HG03520 (cell line): Measurements from ENCODE around the gene ZNF580.

Experiments used
- ATAC-seq: cut with Tn5 transposase; IDR thresholded peaks from one replicate; pipeline ENCODE4 v1.9.1; 2021; ENCODE audit warnings: mild to moderate bottlenecking, moderate library complexity; ENCODE audit not compliant: unreplicated experiment

Gene ZNF580

GRCh38 chr19:55622242-55622969 is 18.4 kb upstream of the ZNF580 start:
- no peak for ATAC-seq

DNA sequence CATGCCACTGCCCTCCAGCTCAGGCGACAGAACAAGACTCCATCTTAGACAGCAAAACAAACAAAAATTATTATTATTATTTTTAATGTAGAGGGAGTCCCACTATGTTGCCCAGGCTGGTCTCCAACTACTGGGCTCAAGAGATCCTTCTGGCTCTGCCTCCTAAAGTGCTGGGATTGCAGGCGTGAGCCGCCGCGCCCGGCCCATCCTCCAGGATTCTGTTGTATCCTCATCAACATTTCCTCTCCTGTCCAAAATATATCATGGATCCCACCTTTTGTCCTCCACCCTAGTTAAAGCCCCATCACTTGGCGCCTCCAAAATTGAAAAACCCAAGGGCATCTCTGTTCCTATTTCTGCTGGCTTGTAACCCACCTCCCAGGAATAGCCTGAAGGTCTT is 17.7 kb upstream of the ZNF580 start:
- no peak for ATAC-seq

DNA sequence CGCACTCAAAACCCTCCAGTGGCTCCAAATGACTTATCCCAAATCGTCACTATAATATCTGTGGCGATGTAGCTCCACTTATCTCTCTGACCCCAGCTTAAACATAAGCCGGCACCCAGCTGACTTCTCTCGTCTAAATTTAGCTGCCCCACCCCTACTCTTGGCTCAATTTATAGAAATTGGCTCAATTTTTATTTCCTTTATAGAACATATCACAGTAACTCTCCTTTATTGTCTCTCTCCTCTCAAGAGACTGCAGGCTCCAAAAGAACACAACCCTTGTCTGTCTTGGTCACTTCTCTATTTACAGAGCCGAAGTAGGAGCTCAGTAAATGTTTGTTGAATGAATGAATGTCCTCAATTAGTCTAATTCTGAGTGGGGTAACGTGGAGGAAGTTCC is 17.2 kb upstream of the ZNF580 start:
- ATAC-seq = no peak

- ATAC-seq = peak; percentile 54
Measured at GRCh38 chr19:55624109-55625003, 16.4 kb upstream of the ZNF580 start, which contains the start of gene ZNF784. Gene ZNF784 (minus strand): TSS chr19:55624566. CDS start chr19:55624561, 5 bp downstream.

DNA sequence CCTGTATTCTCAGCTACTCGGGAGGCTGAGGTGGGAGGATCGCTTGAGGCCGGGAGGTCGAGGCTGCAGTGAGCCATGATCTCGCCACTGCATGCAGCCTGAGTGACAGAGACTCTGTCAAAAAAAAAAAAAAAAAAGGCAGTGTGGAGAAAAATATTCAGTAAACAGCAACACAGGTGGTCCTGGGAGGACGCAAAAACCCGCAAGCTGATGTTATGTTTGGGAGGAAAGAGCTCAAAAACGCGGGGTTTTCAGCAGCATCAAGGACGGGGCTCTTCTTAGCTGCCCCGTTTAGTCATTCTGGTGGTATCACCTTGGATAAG is 15.8 kb upstream of the ZNF580 start:
- no peak for ATAC-seq

DNA sequence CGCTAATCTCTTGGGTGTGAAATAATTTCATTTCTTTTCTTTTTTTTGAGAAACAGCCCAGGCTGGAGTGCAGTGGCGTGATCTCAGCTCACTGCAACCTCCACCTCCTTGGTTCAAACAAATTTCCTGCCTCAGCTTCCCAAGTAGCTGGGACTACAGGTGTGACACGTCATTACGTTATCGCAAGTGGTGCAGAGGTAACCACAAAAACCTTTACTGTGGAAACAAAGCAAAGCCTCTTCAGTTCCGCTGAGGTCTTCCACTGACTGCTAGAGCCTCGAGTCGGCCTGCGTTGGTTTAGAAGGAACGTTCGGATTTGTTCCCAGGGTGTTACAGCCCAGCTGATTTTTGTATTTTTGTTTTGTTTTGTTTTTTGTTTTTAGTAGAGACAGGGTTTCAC is 14.5 kb upstream of the ZNF580 start:
- no peak for ATAC-seq

GRCh38 chr19:55632463-55632834 is 8.4 kb upstream of the ZNF580 start:
- ATAC-seq = peak; percentile 47

GRCh38 chr19:55633861-55634260 is 6.9 kb upstream of the ZNF580 start:
- no peak for ATAC-seq

DNA sequence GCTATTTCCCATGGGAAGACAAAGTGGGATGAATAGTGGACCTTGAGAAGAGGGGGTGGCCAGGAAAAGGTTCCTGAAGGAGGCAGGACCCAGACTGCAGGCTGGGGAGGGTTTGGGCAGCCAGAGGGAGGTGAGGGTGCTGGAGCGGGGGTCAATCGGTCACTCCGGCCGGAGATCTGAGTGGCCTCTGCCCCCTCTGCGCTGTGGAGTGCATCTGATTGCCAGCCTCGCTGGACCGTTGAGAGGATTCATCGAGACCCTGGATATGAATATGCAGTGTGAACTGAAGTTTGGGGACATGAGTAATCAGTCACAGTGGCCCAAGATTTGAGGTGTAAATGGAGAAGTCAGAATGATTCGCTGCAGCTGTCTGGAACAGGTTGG is 5.5 kb upstream of the ZNF580 start:
- ATAC-seq = no peak

DNA sequence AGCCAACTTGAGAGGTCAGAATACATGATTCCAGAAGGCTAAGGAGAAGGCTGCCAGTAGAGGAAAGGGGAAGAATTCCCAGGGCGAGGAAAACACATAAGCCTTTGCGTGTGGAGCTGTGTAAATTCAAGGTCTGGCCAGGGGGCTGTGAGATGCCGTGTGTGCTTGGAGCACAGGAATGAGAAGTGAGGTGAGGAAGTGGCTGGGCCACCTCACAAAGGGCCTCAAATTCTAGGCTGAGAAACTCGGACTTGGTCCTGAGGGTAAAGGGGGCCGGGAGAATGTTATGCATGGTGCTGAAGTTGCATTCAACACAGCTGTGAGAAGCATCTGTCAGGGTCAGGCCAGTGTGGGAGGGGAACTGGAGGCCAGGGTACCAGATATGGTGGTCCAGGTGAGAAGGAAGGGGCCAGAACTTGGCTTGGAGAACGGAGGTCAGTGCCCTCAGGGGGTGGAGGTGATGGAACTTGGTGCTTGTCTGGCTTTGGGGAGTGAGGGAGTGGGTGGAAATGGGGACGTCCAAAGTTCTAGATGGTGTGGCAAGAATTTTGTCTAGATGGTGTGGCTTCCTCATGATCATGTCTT is 4.9 kb upstream of the ZNF580 start:
- ATAC-seq = no peak

DNA sequence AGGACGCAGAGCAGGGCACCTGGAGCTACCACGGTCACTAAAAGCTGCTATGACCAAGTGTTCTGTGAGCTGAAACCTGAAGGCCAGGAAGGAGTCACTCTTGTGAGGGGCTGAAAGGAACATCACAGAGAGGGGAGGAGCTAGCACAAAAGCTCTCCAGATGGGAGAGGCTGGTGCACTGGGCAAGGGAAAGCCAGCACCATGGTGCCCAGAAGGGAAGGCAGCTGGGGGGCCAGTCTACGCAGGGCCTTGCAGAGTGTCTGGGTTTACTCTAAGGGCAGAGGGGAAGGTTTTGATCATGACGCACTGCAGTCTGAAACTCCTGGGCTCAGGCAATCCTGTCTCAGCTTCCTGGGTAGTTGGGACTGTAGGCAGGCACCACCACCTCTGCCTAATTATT is 4.1 kb upstream of the ZNF580 start:
- no peak for ATAC-seq

DNA sequence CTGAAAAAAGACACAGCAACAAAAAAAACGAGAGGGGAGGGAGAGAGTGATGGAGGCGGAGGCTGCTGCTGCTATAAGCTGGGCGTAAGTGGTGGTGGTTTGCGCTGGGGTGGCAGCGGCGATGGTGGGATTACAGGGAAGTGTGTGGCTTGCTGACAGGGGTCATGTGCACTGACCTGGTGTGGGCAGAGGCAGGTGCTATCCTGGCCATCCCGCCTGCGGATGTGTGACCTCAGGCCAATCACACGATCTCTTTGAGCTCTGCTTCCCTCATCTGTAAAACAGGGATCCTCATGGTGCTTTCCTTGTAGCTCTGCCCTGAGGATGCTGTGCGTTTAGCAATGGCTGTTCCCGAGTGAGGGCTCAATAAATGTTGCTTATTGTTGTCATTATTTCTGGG is 3.3 kb upstream of the ZNF580 start:
- no peak for ATAC-seq

- ATAC-seq = no peak
Measured at GRCh38 chr19:55638864-55639359, 1.9 kb upstream of the ZNF580 start.

DNA sequence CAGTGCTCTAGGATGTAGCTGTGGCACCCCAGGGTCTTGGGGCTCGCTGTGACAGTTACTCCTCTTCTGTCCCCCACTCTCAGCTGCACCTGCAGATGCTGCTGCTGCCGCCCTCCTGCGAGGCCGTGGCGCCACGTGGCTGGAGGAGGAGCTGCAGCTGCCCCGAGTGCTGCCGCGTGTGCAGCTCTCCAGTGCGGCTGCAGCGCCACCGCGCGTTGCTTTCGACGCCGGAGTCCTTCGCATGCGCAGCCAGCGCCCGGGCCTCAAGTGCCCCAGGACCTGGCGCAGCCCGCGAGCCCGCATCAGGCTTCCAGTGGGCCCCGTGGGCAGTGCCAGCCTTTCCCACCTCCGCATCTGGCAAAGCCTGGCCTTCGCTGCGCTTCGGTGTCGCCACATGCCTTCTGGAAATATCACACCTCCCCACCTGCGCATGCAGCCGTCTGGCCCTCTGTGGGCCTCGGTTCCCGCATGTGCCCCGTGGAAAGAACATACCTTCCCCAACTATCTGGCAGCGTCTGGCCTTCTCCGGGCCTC is 692 bp upstream of the ZNF580 start:
- ATAC-seq = no peak

DNA sequence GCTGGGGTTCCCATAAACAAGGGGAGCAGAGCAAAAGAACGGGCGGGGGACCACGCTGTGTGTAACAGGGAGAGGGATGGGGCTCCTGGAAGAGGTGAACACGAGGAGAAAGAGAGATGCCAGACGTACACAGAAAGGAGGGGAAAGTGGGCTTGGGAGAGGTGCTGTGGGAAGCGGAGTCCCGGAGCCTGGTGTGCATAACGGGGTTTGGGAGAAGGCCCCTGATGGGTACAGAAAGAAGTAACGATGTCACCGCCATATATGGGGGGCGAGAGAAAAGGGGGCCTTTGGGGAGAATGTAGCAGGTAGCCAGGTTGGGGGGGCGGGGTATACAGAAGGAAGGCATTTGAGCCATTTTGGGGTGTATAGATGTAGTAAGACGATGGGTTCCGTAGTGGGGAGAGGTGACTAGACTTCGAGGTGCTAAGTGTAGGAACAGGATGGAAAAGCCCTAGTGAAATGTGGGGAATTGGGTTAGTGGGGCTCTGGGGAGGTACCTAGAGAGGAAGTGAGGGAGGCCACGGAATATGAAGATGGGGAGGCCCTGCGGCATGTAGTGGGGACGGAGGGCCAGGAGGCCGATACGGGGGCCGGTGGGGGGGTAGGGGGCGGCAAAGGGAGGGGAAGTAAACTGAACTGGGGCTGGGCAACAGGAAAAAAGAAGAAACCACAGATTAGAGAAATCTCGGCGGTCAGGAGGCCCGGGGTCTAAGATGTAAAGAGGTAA is 787 bp downstream of the ZNF580 start:
- no peak for ATAC-seq

GRCh38 chr19:55642153-55643002 is 1.6 kb downstream of the ZNF580 start:
- no peak for ATAC-seq

DNA sequence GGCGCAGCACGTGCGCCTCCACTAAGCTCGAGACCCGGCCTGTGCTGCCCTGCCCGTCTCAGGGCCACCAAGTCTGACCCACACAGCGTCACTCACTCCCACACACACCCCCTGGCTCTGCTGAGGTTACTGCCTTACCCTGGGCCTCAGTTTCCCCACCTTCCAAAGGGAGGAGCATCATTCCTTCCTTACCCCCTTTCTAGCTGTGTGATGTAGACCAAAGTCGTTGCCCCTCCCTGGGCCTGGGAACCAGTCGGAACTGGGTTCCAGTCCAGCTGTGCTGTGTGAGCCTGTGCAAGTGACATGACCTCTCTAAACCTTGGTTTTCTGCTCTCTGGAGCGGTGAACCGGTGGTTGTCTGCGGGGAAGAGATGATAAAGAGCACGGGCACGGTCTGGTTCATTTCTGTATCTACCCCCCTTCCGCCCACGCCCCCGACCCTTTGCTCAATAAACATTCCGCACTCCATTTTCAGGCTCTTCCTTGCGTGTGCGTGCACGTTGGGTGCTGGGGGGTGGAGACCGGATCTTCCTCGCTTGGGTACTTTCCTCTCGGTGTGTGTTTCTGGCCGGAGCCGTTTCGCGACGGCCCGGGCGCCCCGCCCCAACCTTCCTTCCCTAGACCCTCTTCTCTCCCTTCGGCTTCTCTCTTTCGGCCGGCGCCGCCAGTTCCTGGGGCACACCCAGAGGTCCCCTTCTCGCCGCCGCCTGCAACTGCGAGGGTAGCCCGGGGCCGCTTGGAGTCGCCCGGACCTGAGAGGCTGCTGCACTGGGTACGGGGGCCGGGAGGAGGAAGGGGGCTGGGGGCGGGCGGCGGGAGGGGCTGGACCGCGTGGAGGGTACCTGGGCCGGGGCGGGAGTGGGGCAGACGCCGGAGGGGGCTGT is 2.4 kb downstream of the ZNF580 start, which contains the start of gene ZNF581:
Gene ZNF581, plus strand, starts transcription at position 647 of the 884 bp plus-strand sequence. CDS start 923 bp downstream, outside the sequence.
- no peak for ATAC-seq

GRCh38 chr19:55643887-55644176 is 3.0 kb downstream of the ZNF580 start:
- no peak for ATAC-seq

DNA sequence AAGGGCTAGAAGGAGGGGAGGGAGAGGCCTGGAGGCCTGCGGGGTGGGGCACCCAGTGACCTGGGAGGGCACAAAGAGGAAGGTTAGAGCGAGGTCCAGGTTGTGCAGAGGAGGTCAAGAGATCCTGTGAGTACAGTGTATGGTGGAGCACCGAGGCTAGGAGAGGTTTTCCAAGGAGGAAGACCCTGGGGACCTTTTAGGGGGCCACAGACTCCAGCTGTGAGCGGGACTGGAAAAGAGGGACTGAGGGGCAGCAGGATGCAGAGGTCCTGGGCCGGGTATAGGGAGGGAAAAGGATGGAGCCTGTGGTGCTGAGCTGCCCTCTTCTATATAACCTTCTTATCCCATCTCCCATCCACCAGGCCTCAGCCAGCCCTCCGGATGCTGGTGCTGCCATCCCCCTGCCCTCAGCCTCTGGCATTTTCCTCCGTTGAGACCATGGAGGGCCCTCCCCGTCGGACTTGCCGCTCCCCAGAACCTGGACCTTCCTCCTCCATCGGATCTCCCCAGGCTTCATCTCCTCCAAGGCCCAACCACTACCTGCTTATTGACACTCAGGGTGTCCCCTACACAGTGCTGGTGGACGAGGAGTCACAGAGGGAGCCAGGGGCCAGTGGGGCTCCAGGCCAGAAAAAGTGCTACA is 3.5 kb downstream of the ZNF580 start:
- no peak for ATAC-seq
